Transverse colon (tissue), 4 donors: Measurements from ENCODE around the gene PROK1.

Experiments used
- EP300 ChIP-seq: sonication (generic); formaldehyde crosslinking; IDR thresholded peaks from one replicate; pipeline ENCODE4 v1.6.1; 2017; ENCODE audit warnings: antibody characterized with exemption, low read depth
- POLR2A ChIP-seq: fragments of 450-650 bp; IDR thresholded peaks from one replicate; pipeline ENCODE4 v1.6.1; 2016; ENCODE audit warnings: antibody characterized with exemption, mild to moderate bottlenecking, moderate library complexity
- POLR2AphosphoS5 ChIP-seq, 3 donors: sonication (generic); formaldehyde crosslinking; IDR thresholded peaks; one replicate each; pipeline ENCODE4 v1.6.1; 2016; ENCODE audit warnings: antibody characterized with exemption in 3 of 3
- TF ChIP-seq, protein P1 (sequence below), 5 experiments: fragments of 200-600 bp in 3 of 5; fragments of 450-650 bp in 2 of 5; sonication (generic) in 3 of 5; IDR thresholded peaks; 1 replicate in 2 of 5; 2 replicates in 3 of 5; pipeline ENCODE4 v1.5.1; 2016 to 2017; ENCODE audit warnings: antibody characterized with exemption in 5 of 5, inconsistent platforms in 3 of 5, mild to moderate bottlenecking in 2 of 5, moderate library complexity in 1 of 5

GRCh38 chr1:110477041-110477440 lies 26.1 kb downstream of the PROK1 start:
- no peak for TF ChIP-seq POLR2A
- TF ChIP-seq, protein P1, sequence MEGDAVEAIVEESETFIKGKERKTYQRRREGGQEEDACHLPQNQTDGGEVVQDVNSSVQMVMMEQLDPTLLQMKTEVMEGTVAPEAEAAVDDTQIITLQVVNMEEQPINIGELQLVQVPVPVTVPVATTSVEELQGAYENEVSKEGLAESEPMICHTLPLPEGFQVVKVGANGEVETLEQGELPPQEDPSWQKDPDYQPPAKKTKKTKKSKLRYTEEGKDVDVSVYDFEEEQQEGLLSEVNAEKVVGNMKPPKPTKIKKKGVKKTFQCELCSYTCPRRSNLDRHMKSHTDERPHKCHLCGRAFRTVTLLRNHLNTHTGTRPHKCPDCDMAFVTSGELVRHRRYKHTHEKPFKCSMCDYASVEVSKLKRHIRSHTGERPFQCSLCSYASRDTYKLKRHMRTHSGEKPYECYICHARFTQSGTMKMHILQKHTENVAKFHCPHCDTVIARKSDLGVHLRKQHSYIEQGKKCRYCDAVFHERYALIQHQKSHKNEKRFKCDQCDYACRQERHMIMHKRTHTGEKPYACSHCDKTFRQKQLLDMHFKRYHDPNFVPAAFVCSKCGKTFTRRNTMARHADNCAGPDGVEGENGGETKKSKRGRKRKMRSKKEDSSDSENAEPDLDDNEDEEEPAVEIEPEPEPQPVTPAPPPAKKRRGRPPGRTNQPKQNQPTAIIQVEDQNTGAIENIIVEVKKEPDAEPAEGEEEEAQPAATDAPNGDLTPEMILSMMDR (IDR thresholded peaks at IDR 0.05), result no peak
- TF ChIP-seq POLR2AphosphoS5 (IDR thresholded peaks at IDR 0.05), result no peak
- TF ChIP-seq EP300, result no peak
